ENCODE measurements around the gene KCTD21.

KCTD21 gene

DNA sequence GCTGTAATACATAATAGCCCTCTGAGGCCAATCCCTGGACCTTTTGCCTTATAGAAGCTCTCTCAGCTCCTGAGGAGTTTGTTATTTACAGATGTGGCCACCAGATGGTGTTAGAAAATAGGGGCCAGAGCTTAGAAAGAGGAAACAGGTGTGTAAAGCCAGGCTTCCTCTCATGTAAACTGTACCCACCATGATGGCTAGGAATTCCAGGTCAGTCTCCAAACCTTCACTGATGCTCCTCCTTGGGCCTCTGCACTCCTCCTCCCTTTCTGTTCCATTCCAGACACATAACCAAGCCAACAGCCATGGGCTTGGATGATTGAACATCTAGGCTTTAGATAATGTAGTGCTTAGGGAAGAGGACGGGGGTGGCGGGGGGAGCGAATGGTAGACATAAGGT lies 40.0 kb upstream of the KCTD21 start:
- no peak for TF ChIP-seq ARNTL (CRISPR knock-in tag; IDR thresholded peaks at IDR 0.05; ENCODE audit: borderline replicate concordance, low read depth)
- ATAC-seq = peak; percentile 79

DNA sequence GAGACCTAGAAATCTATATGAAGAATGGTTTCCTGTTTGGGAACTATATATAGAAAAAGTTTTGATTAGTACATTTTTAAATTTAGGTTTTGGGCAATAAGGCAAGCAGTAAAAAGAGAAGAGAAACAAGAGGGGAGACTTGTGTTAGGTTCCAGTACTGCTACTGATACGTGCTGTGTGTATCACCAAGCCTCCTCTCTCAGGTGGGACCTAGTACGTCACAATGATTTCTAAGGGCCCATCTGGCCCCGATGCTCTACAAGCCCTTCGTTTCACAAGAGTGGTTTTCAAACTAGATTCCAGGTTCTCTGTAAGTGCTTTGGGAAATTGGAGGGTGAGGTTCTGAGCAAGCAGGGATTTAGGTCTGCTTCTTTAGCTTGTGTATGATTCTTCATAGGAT lies 39.5 kb upstream of the KCTD21 start:
- TF ChIP-seq RARB (CRISPR knock-in tag; IDR thresholded peaks at IDR 0.05) (no peak), PPARA (CRISPR knock-in tag; IDR thresholded peaks at IDR 0.05; ENCODE audit: borderline replicate concordance) (no peak), ZC3H10 (CRISPR knock-in tag; IDR thresholded peaks at IDR 0.05) (no peak), ZFP3 (CRISPR knock-in tag; IDR thresholded peaks at IDR 0.05) (no peak), GLIS3 (CRISPR knock-in tag; IDR thresholded peaks at IDR 0.05) (no peak)
- TF ChIP-seq, protein P1, sequence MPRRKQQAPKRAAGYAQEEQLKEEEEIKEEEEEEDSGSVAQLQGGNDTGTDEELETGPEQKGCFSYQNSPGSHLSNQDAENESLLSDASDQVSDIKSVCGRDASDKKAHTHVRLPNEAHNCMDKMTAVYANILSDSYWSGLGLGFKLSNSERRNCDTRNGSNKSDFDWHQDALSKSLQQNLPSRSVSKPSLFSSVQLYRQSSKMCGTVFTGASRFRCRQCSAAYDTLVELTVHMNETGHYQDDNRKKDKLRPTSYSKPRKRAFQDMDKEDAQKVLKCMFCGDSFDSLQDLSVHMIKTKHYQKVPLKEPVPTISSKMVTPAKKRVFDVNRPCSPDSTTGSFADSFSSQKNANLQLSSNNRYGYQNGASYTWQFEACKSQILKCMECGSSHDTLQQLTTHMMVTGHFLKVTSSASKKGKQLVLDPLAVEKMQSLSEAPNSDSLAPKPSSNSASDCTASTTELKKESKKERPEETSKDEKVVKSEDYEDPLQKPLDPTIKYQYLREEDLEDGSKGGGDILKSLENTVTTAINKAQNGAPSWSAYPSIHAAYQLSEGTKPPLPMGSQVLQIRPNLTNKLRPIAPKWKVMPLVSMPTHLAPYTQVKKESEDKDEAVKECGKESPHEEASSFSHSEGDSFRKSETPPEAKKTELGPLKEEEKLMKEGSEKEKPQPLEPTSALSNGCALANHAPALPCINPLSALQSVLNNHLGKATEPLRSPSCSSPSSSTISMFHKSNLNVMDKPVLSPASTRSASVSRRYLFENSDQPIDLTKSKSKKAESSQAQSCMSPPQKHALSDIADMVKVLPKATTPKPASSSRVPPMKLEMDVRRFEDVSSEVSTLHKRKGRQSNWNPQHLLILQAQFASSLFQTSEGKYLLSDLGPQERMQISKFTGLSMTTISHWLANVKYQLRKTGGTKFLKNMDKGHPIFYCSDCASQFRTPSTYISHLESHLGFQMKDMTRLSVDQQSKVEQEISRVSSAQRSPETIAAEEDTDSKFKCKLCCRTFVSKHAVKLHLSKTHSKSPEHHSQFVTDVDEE (CRISPR knock-in tag; IDR thresholded peaks at IDR 0.05) = no peak
- TF ChIP-seq, protein P2, sequence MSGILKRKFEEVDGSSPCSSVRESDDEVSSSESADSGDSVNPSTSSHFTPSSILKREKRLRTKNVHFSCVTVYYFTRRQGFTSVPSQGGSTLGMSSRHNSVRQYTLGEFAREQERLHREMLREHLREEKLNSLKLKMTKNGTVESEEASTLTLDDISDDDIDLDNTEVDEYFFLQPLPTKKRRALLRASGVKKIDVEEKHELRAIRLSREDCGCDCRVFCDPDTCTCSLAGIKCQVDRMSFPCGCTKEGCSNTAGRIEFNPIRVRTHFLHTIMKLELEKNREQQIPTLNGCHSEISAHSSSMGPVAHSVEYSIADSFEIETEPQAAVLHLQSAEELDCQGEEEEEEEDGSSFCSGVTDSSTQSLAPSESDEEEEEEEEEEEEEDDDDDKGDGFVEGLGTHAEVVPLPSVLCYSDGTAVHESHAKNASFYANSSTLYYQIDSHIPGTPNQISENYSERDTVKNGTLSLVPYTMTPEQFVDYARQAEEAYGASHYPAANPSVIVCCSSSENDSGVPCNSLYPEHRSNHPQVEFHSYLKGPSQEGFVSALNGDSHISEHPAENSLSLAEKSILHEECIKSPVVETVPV (CRISPR knock-in tag; IDR thresholded peaks at IDR 0.05) = no peak
- no peak for ATAC-seq

DNA sequence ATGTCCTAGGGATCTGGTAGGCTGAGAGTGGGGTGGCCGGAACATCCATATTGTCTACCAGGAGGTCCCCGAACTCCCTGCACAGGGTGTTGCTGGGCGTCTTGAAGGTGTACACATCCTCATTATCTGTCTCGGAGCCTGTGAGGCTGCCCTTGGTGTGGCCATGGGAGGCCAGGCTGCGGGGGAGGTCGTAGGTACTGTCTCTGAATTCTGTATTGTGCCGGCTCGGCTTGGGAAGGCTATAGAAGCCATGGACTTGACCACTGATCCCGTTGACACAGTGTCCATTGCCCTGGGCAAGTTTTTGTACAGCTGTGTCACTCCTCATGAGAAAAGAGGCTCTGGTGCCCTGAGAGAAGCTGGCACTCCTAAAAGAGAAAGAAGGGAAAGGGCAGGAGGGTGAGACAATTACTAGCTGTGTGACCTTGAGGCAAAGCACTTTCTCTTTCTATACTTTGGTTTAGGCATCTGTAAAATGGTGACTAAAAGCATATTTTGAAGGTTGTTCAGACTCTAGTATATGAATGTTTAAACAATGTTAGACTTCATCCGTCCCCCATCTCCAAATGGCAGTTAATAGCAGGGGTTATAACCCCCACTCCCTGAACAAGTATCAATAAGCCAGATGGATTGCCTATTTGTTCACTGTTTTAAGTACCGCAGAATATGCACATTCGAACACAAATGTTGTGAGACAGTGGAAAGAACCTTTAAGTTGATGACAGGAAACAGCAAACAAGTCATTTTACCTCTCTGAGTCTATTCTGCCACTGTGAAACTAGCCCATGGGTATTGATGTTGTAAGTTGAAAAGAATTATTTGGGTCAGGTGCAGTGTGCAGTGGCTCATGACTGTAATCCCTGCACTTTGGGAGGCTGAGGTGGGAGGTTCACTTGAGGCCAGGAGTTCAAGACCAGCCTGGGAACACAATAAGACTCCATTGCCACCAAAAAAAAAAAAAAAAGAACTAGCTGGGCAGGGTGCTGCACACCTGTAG lies 38.6 kb upstream of the KCTD21 start:
- TF ChIP-seq ISL1 (CRISPR knock-in tag; IDR thresholded peaks at IDR 0.05) = no peak
- TF ChIP-seq, protein P3, sequence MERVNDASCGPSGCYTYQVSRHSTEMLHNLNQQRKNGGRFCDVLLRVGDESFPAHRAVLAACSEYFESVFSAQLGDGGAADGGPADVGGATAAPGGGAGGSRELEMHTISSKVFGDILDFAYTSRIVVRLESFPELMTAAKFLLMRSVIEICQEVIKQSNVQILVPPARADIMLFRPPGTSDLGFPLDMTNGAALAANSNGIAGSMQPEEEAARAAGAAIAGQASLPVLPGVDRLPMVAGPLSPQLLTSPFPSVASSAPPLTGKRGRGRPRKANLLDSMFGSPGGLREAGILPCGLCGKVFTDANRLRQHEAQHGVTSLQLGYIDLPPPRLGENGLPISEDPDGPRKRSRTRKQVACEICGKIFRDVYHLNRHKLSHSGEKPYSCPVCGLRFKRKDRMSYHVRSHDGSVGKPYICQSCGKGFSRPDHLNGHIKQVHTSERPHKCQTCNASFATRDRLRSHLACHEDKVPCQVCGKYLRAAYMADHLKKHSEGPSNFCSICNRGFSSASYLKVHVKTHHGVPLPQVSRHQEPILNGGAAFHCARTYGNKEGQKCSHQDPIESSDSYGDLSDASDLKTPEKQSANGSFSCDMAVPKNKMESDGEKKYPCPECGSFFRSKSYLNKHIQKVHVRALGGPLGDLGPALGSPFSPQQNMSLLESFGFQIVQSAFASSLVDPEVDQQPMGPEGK (CRISPR knock-in tag; IDR thresholded peaks at IDR 0.05; ENCODE audit: borderline replicate concordance) = no peak
- no peak for TF ChIP-seq PPARA (CRISPR knock-in tag; IDR thresholded peaks at IDR 0.05; ENCODE audit: borderline replicate concordance)
- TF ChIP-seq, protein P1 (CRISPR knock-in tag; IDR thresholded peaks at IDR 0.05) = no peak
- no peak for TF ChIP-seq SNAI2 (CRISPR knock-in tag; IDR thresholded peaks at IDR 0.05)
- no peak for TF ChIP-seq ESRRG (CRISPR knock-in tag; IDR thresholded peaks at IDR 0.05)
- no peak for TF ChIP-seq TCF4 (CRISPR knock-in tag; IDR thresholded peaks at IDR 0.05; ENCODE audit: borderline replicate concordance)
- no peak for TF ChIP-seq RARB (CRISPR knock-in tag; IDR thresholded peaks at IDR 0.05)
- TF ChIP-seq ARNTL (CRISPR knock-in tag; IDR thresholded peaks at IDR 0.05; ENCODE audit: borderline replicate concordance, low read depth) = no peak
- TF ChIP-seq TOX (CRISPR knock-in tag; IDR thresholded peaks at IDR 0.05; ENCODE audit: borderline replicate concordance) = no peak
- no peak for TF ChIP-seq CSDC2 (CRISPR knock-in tag; IDR thresholded peaks at IDR 0.05)
- no peak for TF ChIP-seq ZNF8 (CRISPR knock-in tag; IDR thresholded peaks at IDR 0.05)
- no peak for TF ChIP-seq ZFP3 (CRISPR knock-in tag; IDR thresholded peaks at IDR 0.05)
- no peak for TF ChIP-seq GLIS3 (CRISPR knock-in tag; IDR thresholded peaks at IDR 0.05)
- TF ChIP-seq ZNF565 (CRISPR knock-in tag; conservative IDR thresholded peaks at IDR 0.05; ENCODE audit: low read depth) = no peak
- no peak for TF ChIP-seq ZC3H10 (CRISPR knock-in tag; IDR thresholded peaks at IDR 0.05)
- no peak for TF ChIP-seq ZNF70 (CRISPR knock-in tag; IDR thresholded peaks at IDR 0.05)
- TF ChIP-seq, protein P4, sequence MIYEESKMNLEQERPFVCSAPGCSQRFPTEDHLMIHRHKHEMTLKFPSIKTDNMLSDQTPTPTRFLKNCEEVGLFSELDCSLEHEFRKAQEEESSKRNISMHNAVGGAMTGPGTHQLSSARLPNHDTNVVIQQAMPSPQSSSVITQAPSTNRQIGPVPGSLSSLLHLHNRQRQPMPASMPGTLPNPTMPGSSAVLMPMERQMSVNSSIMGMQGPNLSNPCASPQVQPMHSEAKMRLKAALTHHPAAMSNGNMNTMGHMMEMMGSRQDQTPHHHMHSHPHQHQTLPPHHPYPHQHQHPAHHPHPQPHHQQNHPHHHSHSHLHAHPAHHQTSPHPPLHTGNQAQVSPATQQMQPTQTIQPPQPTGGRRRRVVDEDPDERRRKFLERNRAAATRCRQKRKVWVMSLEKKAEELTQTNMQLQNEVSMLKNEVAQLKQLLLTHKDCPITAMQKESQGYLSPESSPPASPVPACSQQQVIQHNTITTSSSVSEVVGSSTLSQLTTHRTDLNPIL (CRISPR knock-in tag; IDR thresholded peaks at IDR 0.05; ENCODE audit: low read depth) = no peak
- no peak for ATAC-seq

All from SK-N-SH treated with all-trans-retinoic acid at 6 μM for 48 hours (cell line).